ENCODE results near the gene BICDL2. TPM values are rescaled to one million over a fixed set of nuclear protein-coding genes. Genes with fewer than 3 reads are reported as not detected.

Gene BICDL2
- total and polyA plus RNA-seq, 2 of the 8 experiments (the other 6 are each of a cell fraction or from before 2014, with no cell fraction given) = 7.3 to 15.9 TPM

- peak overlapping the region; percentile 31; the same call in 1 of the 2 replicates for H2BK15ac ChIP-seq (ENCODE audit: low read length)
- H3K36me3 ChIP-seq (ENCODE audit: control insufficient read depth in 2 of 4, insufficient read depth in 4 of 4, low read length in 3 of 4) = peaks cover 0 to 19% (median 11%) of the 10 kb centered on the region in 4 experiments; a peak in 7 of 8 replicates
- H3K23me2 ChIP-seq (ENCODE audit: low read depth, low read length) = peaks cover 19% of the 10 kb centered on the region; the same call in 1 of the 2 replicates
- peak overlapping the region; percentile 97 for H2BK5ac ChIP-seq (ENCODE audit: low read depth, low read length)
- no peak overlapping the region for H2AFZ ChIP-seq (ENCODE audit: low read length)
- H3K23ac ChIP-seq (ENCODE audit: insufficient read length) = no peak overlapping the region
- ChIA-PET POLR2A (ENCODE audit: partially characterized antibody) (interaction anchor here (0.8 to 35.7 kb wide), 13 partner anchors 6 to 112 kb away, joined by 3 to 1808 read pairs (median 43); partner anchors contain the start of genes BICDL2, CLDN6, CLDN9 and HCFC1R1), CTCF (ENCODE audit: partially characterized antibody) (interaction anchor here (1.2 to 23.8 kb wide), 9 partner anchors 9 to 103 kb away, joined by 3 to 639 read pairs (median 5); partner anchors contain the start of genes CLDN9 and ZSCAN10)
- H3K4me2 ChIP-seq (ENCODE audit: insufficient read depth in 1 of 2, low read depth in 2 of 2, low read length in 2 of 2) = peak overlapping the region; percentile 83 to 88
- H2BK20ac ChIP-seq (ENCODE audit: low read length) = 0 out of 2 replicates have a peak overlapping the region, but pooled peaks have one; percentile 61
- H3K4me3 ChIP-seq (ENCODE audit: extremely low read depth in 1 of 4, insufficient read depth in 2 of 4, low read depth in 3 of 4, low read length in 4 of 4) = peak overlapping the region; percentile 39 to 97 (median 94)
- FAIRE-seq = no peak
- no peak overlapping the region for H3K4ac ChIP-seq (replicated peaks; ENCODE audit: insufficient read length, low read depth, low read length)
- peaks cover 0 to 4% of the 10 kb centered on the region in 2 experiments; a peak in 1 of 4 replicates for H3K79me2 ChIP-seq (ENCODE audit: control insufficient read depth in 1 of 2, insufficient read depth in 2 of 2, low read length in 2 of 2)
- H3K27ac ChIP-seq (ENCODE audit: low read depth, low read length) = peak overlapping the region; percentile 94
- DNase-seq (ENCODE audit: low read depth in 1 of 2, low spot score in 2 of 2) = peak in 1 of 2 experiments; percentile 53
- peak overlapping the region; percentile 96 for H2BK12ac ChIP-seq (ENCODE audit: low read depth, low read length)
- H3K18ac ChIP-seq (ENCODE audit: extremely low read depth, low read length) = peak overlapping the region; percentile 93
- WGBS, 2 experiments (ENCODE audit: extremely low coverage in 1 of 2, insufficient coverage in 1 of 2, insufficient read length in 1 of 2, insufficient replicate concordance in 2 of 2, low coverage in 1 of 2, low lambda C conversion rate in 2 of 2, missing lambda C conversion rate in 1 of 2) = 28% methylated on average over 6 of the region's 8 CpGs; no CpG with 5 or more reads in 1 of the 2 experiments
- no peaks in the 10 kb centered on the region for H3K79me1 ChIP-seq (ENCODE audit: low read depth, low read length)
- no peak for TF ChIP-seq FOSL1 (IDR thresholded peaks at IDR 0.05; ENCODE audit: insufficient read depth, low read depth, low read length)
- TF ChIP-seq TAF7 (optimal IDR thresholded peaks at IDR 0.05; ENCODE audit: borderline replicate concordance, low read depth, low read length) = peak; percentile 32
- TF ChIP-seq POLR2A (IDR thresholded peaks at IDR 0.05; ENCODE audit: control extremely low read depth in 1 of 2, low read depth in 2 of 2, low read length in 2 of 2) = peak in 1 of 2 experiments; percentile 40; a peak in 2 of 3 replicates
- no peak overlapping the region for H3K14ac ChIP-seq (ENCODE audit: insufficient read length)
- no peak overlapping the region for H4K5ac ChIP-seq (ENCODE audit: insufficient read length, low read depth, low read length)
- peaks cover 5 to 23% of the 10 kb centered on the region in 2 experiments for H4K20me1 ChIP-seq (replicated peaks in 1 of 2; ENCODE audit: control insufficient read depth in 1 of 2, insufficient read depth in 2 of 2, low read length in 2 of 2)
- peak overlapping the region; percentile 12 for H4K91ac ChIP-seq (replicated peaks; ENCODE audit: insufficient read length, low read length)
- H3K27me3 ChIP-seq (replicated peaks in 1 of 4; ENCODE audit: control insufficient read depth in 3 of 4, extremely low read depth in 1 of 4, insufficient read depth in 3 of 4, low read length in 3 of 4) = no peaks in the 10 kb centered on the region
- H3K9me3 ChIP-seq (ENCODE audit: insufficient read depth in 2 of 2, low read depth in 1 of 2, low read length in 1 of 2) = no peaks in the 10 kb centered on the region
- H3K4me1 ChIP-seq (replicated peaks in 1 of 4; ENCODE audit: control insufficient read depth in 3 of 4, insufficient read depth in 4 of 4, low read length in 3 of 4) = peaks cover 0 to 22% (median 20%) of the 10 kb centered on the region in 4 experiments; a peak in 6 of 7 replicates
- H2BK120ac ChIP-seq (replicated peaks; ENCODE audit: low read depth, low read length) = no peak overlapping the region
- peak overlapping the region in 3 of 4 experiments; percentile 45 to 89 (median 89); a peak in 5 of 7 replicates for H3K9ac ChIP-seq (replicated peaks in 1 of 4; ENCODE audit: extremely low read depth in 1 of 4, low read depth in 3 of 4, low read length in 3 of 4)
- no peak overlapping the region for H3K56ac ChIP-seq (replicated peaks; ENCODE audit: insufficient read length, low read depth, low read length)
- no peak overlapping the region for H4K8ac ChIP-seq (ENCODE audit: extremely low read depth, insufficient read depth, low read length)
- H2AK5ac ChIP-seq (ENCODE audit: low read depth, low read length) = peak overlapping the region; percentile 94; the same call in 1 of the 2 replicates
Observed at GRCh38 chr16:3022684-3023414, 13.9 kb downstream of the BICDL2 start.

Measured in H1 (cell line).